Measurements from ENCODE around the gene REC8.
"Not testable (repeated sequence)": the region's sequence is repeated elsewhere in the genome, so short reads cannot be mapped to it uniquely, and the experiment has no call there.

The REC8 gene

DNA sequence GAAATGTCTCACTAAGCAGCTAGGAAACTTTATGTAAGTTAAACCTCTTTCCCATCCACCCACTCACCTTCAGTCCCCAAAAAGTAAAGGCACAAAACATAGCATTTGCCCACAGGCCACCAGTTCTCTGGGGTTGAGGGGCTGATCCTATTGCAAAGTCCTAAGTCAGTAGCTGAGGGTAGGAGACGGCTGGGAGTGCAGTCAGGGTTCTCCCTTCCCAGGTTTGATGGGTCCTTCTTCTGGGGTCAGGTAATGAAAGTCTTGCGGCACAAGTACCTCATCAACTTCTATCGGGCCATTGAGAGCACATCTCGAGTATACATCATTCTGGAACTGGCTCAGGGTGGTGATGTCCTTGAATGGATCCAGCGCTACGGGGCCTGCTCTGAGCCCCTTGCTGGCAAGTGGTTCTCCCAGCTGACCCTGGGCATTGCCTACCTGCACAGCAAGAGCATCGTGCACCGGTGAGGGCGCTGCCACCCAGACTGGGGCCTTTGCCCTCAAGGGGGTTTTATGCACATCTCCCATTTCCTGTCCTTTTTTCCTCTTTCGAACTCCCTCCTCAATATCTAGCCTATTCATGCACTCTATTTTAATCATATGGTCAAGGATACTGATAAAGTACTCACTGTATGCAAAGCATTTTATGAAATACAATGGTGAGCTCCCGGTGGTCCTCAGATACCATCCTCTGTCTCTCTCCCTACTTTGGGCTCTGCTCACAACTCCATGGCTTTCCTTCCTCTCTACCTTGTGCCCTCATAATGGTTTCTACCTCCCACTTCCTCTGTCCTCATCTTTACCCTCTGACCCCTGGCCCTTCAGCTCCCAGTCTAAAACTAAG lies 34.6 kb downstream of the REC8 start:
- DNase-seq = no peak

- DNase-seq = no peak
These were observed 35.2 kb downstream of the REC8 start for GRCh38 chr14:24207104-24207551.

GRCh38 chr14:24207625-24208024 lies 35.7 kb downstream of the REC8 start:
- no peak for DNase-seq

DNA sequence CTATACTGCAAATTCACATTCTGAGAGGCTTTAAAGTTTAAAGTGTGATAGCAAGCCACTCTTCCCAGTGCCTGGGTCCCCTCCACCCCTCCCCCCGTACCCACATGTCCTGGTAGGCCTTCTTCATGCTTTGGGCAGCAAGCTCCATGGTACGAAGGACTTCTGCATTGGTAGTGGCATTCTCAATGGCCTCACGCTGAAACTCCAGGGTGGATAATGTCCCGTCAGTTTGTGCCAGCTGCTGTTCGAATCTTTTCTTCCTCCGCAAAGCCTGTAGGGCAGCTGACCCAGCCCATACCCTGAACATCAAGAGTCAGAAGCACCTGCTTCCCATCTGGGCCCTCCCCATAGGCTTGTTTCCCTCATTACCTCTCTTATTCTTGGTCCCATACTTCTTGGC lies 39.4 kb downstream of the REC8 start:
- DNase-seq = no peak

DNA sequence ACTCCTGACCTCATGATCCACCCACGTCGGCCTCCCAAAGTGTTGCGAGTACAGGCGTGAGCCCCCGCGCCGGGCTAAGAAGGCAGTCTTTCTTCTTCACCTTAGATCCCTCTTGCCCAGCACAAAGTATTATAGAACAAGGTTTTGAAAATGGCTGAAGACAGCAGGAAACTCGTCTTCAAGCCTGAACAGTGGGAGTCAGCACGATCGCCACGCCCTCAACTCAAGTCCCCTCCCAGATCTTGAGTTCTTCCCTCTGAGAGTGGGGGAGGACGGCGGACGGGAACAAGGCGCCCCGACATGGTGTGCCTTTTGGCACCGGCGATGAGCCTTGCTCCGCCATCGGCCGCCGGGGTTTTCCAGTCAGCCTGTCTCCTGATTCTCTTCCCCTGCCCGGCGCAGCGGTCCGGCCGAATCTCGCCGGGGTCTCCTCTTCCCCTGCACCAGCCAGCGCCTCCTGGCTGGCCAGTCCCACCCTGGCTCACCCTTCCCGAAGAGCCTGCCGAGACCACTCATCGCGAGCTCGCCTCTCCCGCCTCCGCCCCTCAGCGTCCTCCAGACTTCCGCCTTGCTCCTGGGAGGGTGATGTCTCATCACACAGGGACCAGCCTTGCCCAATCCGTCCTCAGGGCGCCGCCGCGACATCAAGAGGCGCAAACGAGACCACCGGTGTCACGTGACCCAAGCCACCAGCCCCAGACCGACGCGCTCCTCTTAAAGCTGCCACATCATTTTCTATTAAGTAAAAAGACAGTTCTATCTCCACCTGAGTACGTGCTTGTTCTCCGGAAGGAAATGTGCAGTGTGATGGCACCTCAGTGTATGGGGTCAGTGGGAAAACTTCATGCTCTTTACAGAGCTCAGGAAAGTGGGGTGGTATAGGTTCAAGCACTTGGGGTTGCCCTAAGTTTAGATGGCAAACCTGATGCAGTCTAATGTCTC lies 41.3 kb downstream of the REC8 start, which contains the start of gene CHMP4A:
Gene CHMP4A (minus strand): TSS at position 565 of the 942 bp plus-strand sequence. CDS start 49 bp downstream, at position 516.
- peak; percentile 43 to 65 for DNase-seq

- DNase-seq = no peak
These were observed 42.2 kb downstream of the REC8 start for GRCh38 chr14:24213866-24214662.

GRCh38 chr14:24215495-24216344 lies 43.8 kb downstream of the REC8 start, which contains the start of gene MDP1:
Gene MDP1 (minus strand): TSS chr14:24216066. CDS start chr14:24215955, 111 bp downstream.
- DNase-seq = peak; percentile 30 to 78

- DNase-seq = no peak
These were observed 44.4 kb downstream of the REC8 start for GRCh38 chr14:24216345-24216699.

GRCh38 chr14:24216876-24217275 lies 45.0 kb downstream of the REC8 start:
- DNase-seq = not testable (repeated sequence)

DNA sequence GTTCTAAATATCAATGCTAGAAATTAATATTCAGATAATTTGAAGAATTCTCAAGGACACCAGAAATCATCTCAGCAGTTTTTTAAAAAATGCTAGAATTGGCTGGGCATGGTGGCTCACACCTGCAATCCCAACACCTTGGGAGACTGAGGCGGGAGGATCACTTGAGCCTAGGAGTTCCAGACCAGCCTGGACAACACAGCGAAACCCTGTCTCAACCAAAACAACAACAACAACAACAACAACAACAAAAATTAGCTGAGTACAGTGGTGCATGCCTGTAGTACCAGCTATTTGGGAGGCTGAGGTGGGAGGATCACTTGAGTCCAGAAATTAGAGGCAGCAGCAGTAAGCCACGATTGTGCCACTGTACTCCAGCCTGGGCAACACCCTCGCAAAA lies 47.2 kb downstream of the REC8 start:
- no peak for DNase-seq

- DNase-seq = no peak
These were observed 47.6 kb downstream of the REC8 start for GRCh38 chr14:24219521-24219920.

- DNase-seq = not testable (repeated sequence)
These were observed 51.1 kb downstream of the REC8 start for GRCh38 chr14:24222987-24223386.

- no peak for DNase-seq
These were observed 52.8 kb downstream of the REC8 start for GRCh38 chr14:24224618-24225071.

DNA sequence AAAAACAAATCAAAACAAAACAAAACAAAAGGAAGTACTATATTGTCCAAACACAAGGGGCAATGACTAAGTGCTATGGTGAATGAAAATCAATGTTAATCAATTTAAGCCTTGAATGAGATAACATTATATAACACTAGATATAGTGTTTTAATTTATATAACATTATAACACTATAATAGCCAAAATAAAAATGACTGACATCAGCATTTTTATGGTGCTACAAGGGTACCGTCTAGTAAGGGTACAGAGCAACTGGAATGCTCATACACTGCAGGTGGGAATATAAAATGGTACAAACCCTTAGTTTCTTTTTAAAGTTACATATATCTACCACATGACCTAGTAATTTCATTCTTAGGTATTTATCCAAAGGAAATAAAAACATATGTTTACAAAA lies 54.6 kb downstream of the REC8 start:
- no peak for DNase-seq

- DNase-seq = no peak
These were observed 57.0 kb downstream of the REC8 start for GRCh38 chr14:24228902-24229301.
